HepG2 (cell line): Measurements from ENCODE around the gene BCL6B. TPM values are rescaled to one million over a fixed set of nuclear protein-coding genes. Genes with fewer than 3 reads are reported as not detected.

Experiments
- AGO1 ChIP-seq: fragments of 200-400 bp; formaldehyde crosslinking; IDR thresholded peaks from 2 replicates; pipeline ENCODE4 v1.6.1; 2017; ENCODE audit warnings: mild to moderate bottlenecking, low read depth, low read length, moderate library complexity; ENCODE audit not compliant: poor library complexity, severe bottlenecking
- ARHGAP35 ChIP-seq: sonication (generic); formaldehyde crosslinking; IDR thresholded peaks from 2 replicates; pipeline ENCODE4 v1.9.0; 2022; ENCODE audit warnings: mild to moderate bottlenecking, inconsistent platforms, moderate library complexity, missing genetic modification reagents, borderline replicate concordance
- ATF7-NPFF ChIP-seq: sonication (generic); formaldehyde crosslinking; IDR thresholded peaks from 2 replicates; pipeline ENCODE4 v1.8.1; 2023; ENCODE audit warnings: mild to moderate bottlenecking, low read depth, missing genetic modification reagents, moderate library complexity
- CAMTA2 ChIP-seq: sonication (generic); formaldehyde crosslinking; IDR thresholded peaks from 2 replicates; pipeline ENCODE4 v1.4.0; 2020; ENCODE audit warnings: mild to moderate bottlenecking, missing genetic modification reagents, borderline replicate concordance
- CEBPG ChIP-seq: IDR thresholded peaks from 2 replicates; pipeline ENCODE4 v1.6.1; 2016
- NFATC3 ChIP-seq: sonication (generic); formaldehyde crosslinking; IDR thresholded peaks from 2 replicates; pipeline ENCODE4 v1.5.1; 2020; ENCODE audit warnings: mild to moderate bottlenecking, missing genetic modification reagents
- PHF21A ChIP-seq: sonication (generic); formaldehyde crosslinking; IDR thresholded peaks from 2 replicates; pipeline ENCODE4 v1.5.0; 2020; ENCODE audit warnings: mild to moderate bottlenecking, missing genetic modification reagents
- SRSF4 ChIP-seq: fragments of 200-400 bp; formaldehyde crosslinking; IDR thresholded peaks from one replicate; pipeline ENCODE4 v1.6.1; 2018; ENCODE audit warnings: mild to moderate bottlenecking, low read depth, low read length, moderate library complexity; ENCODE audit not compliant: poor library complexity, severe bottlenecking
- ZFP62 ChIP-seq: sonication (generic); formaldehyde crosslinking; IDR thresholded peaks from 2 replicates; pipeline ENCODE4 v1.4.0; 2020; ENCODE audit warnings: missing genetic modification reagents
- ZNF138 ChIP-seq: sonication (generic); formaldehyde crosslinking; IDR thresholded peaks from 2 replicates; pipeline ENCODE4 v1.5.0; 2020; ENCODE audit warnings: mild to moderate bottlenecking, low read depth, missing genetic modification reagents
- ZNF766 ChIP-seq: sonication (generic); formaldehyde crosslinking; IDR thresholded peaks from 2 replicates; pipeline ENCODE4 v1.5.0; 2020; ENCODE audit warnings: missing genetic modification reagents, borderline replicate concordance
- ZNF879 ChIP-seq: sonication (generic); formaldehyde crosslinking; IDR thresholded peaks from 2 replicates; pipeline ENCODE4 v1.8.1; 2023; ENCODE audit warnings: missing genetic modification reagents
- polyA plus RNA-seq, 8 experiments: library from polyadenylated mRNA; depleted of rRNA in 3 of 8; stranded (reverse) in 7 of 8; unstranded in 1 of 8; fragments of >200 nt; fragmentation: Illumina TruSeq in 4 of 8; extraction: Trizol in 4 of 8; gene quantifications; 2 replicates each; pipeline versions ENCODE4 v1.2.1 to v1.2.3, GENCODE V29; 2011 to 2016; ENCODE audit warnings: low read depth in 4 of 8, missing spikeins in 1 of 8, mixed read lengths in 1 of 8; ENCODE audit not compliant: insufficient read depth in 1 of 8
- total RNA-seq, 5 experiments: library from RNA; depleted of rRNA; stranded (reverse); fragments of >200 nt; fragmentation: Illumina TruSeq; extraction: Trizol; gene quantifications; 2 replicates each; pipeline ENCODE4 v1.2.3, GENCODE V29; 2016; ENCODE audit warnings: low read depth in 1 of 5
- TF ChIP-seq, protein P1 (sequence below): sonication (generic); formaldehyde crosslinking; IDR thresholded peaks from 2 replicates; pipeline ENCODE4 v1.5.1; 2020; ENCODE audit warnings: missing genetic modification reagents, mild to moderate bottlenecking, borderline replicate concordance
- TF ChIP-seq, protein P2 (sequence below): sonication (generic); formaldehyde crosslinking; IDR thresholded peaks from 2 replicates; pipeline ENCODE4 v1.4.0; 2020; ENCODE audit warnings: mild to moderate bottlenecking, missing genetic modification reagents
- TF ChIP-seq, protein P3 (sequence below): sonication (generic); formaldehyde crosslinking; IDR thresholded peaks from 2 replicates; pipeline ENCODE4 v1.5.0; 2020; ENCODE audit warnings: mild to moderate bottlenecking, missing genetic modification reagents, borderline replicate concordance
- TF ChIP-seq, protein P4 (sequence below): IDR thresholded peaks from 2 replicates; pipeline ENCODE4 v1.6.1; 2012; ENCODE audit warnings: low read length, improper control_type of control experiment
- TF ChIP-seq, protein P5 (sequence below): sonication (generic); formaldehyde crosslinking; IDR thresholded peaks from 2 replicates; pipeline ENCODE4 v1.4.0; 2020; ENCODE audit warnings: missing genetic modification reagents

Gene BCL6B
- total and polyA plus RNA-seq, 2 of the 13 experiments (the other 11 are each of a cell fraction or from before 2014, with no cell fraction given): not detected

DNA sequence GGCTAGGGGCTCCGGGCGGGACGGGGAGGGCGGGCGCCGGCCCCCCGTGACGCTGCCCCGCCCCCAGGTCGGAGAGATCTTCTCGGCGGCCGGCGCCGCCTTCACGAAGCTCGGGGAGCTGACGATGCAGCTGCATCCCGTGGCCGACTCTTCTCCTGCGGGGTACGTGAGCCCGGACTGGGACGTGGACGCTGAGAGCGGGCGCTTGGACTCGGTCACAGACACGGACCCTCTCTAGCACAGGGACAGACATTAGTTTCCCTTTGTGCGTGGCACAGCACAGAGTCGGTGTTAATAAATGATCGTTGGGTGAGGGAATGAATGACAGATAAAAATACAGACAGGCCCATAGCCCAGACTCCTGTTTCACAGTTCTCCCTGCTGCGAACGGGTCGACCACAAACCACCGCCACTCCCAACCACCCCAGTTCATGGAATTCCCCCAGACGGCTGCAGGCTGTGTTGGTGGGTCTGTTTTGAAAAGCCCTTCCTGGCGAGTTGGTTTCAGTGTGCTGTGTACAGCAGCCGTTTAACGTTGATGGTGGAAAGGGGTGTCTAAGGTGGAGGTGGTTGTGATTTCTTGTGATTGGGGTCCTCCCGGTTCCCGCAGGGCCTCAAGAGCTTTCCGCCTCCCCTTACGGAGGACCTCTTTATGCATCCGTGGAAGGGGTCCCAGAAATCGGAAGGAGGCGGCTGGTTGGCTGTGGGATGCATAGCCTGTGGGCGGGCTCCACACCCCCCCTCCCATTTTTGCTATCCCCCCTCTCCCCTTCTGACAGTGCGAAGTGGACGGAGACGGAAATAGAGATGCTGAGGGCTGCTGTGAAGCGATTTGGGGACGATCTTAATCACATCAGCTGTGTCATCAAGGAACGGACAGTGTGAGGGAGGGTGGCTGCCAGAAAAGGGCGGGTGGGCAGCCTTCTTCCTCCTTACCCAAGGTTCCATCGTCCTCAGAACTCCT is 7.6 kb upstream of the BCL6B start (continued):
- TF ChIP-seq, protein P1, sequence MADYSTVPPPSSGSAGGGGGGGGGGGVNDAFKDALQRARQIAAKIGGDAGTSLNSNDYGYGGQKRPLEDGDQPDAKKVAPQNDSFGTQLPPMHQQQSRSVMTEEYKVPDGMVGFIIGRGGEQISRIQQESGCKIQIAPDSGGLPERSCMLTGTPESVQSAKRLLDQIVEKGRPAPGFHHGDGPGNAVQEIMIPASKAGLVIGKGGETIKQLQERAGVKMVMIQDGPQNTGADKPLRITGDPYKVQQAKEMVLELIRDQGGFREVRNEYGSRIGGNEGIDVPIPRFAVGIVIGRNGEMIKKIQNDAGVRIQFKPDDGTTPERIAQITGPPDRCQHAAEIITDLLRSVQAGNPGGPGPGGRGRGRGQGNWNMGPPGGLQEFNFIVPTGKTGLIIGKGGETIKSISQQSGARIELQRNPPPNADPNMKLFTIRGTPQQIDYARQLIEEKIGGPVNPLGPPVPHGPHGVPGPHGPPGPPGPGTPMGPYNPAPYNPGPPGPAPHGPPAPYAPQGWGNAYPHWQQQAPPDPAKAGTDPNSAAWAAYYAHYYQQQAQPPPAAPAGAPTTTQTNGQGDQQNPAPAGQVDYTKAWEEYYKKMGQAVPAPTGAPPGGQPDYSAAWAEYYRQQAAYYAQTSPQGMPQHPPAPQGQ (CRISPR knock-in tag): no peak
- TF ChIP-seq SRSF4 (no peak), ATF7-NPFF (CRISPR knock-in tag) (no peak), NFATC3 (CRISPR knock-in tag) (no peak), AGO1 (peak; percentile 14), CEBPG (CRISPR knock-in tag) (no peak), ZFP62 (CRISPR knock-in tag) (no peak), ZNF766 (CRISPR knock-in tag) (no peak), CAMTA2 (CRISPR knock-in tag) (0 out of 2 replicates have a peak, but pooled peaks have one; percentile 25), ZNF138 (0 out of 2 replicates have a peak, but pooled peaks have one; percentile 10), ZNF879 (no peak), ARHGAP35 (no peak), PHF21A (no peak)
- TF ChIP-seq, protein P2, sequence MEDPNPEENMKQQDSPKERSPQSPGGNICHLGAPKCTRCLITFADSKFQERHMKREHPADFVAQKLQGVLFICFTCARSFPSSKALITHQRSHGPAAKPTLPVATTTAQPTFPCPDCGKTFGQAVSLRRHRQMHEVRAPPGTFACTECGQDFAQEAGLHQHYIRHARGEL: no peak
- TF ChIP-seq, protein P3, sequence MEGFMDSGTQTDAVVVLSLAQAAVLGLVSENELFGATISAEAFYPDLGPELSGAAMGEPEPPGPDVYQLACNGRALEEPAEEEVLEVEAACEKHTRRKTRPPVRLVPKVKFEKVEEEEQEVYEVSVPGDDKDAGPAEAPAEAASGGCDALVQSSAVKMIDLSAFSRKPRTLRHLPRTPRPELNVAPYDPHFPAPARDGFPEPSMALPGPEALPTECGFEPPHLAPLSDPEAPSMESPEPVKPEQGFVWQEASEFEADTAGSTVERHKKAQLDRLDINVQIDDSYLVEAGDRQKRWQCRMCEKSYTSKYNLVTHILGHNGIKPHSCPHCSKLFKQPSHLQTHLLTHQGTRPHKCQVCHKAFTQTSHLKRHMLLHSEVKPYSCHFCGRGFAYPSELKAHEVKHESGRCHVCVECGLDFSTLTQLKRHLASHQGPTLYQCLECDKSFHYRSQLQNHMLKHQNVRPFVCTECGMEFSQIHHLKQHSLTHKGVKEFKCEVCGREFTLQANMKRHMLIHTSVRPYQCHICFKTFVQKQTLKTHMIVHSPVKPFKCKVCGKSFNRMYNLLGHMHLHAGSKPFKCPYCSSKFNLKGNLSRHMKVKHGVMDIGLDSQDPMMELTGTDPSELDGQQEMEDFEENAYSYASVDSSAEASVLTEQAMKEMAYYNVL (CRISPR knock-in tag): 0 out of 2 replicates have a peak, but pooled peaks have one; percentile 9
- TF ChIP-seq, protein P4, sequence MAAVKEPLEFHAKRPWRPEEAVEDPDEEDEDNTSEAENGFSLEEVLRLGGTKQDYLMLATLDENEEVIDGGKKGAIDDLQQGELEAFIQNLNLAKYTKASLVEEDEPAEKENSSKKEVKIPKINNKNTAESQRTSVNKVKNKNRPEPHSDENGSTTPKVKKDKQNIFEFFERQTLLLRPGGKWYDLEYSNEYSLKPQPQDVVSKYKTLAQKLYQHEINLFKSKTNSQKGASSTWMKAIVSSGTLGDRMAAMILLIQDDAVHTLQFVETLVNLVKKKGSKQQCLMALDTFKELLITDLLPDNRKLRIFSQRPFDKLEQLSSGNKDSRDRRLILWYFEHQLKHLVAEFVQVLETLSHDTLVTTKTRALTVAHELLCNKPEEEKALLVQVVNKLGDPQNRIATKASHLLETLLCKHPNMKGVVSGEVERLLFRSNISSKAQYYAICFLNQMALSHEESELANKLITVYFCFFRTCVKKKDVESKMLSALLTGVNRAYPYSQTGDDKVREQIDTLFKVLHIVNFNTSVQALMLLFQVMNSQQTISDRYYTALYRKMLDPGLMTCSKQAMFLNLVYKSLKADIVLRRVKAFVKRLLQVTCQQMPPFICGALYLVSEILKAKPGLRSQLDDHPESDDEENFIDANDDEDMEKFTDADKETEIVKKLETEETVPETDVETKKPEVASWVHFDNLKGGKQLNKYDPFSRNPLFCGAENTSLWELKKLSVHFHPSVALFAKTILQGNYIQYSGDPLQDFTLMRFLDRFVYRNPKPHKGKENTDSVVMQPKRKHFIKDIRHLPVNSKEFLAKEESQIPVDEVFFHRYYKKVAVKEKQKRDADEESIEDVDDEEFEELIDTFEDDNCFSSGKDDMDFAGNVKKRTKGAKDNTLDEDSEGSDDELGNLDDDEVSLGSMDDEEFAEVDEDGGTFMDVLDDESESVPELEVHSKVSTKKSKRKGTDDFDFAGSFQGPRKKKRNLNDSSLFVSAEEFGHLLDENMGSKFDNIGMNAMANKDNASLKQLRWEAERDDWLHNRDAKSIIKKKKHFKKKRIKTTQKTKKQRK: no peak
- TF ChIP-seq, protein P5, sequence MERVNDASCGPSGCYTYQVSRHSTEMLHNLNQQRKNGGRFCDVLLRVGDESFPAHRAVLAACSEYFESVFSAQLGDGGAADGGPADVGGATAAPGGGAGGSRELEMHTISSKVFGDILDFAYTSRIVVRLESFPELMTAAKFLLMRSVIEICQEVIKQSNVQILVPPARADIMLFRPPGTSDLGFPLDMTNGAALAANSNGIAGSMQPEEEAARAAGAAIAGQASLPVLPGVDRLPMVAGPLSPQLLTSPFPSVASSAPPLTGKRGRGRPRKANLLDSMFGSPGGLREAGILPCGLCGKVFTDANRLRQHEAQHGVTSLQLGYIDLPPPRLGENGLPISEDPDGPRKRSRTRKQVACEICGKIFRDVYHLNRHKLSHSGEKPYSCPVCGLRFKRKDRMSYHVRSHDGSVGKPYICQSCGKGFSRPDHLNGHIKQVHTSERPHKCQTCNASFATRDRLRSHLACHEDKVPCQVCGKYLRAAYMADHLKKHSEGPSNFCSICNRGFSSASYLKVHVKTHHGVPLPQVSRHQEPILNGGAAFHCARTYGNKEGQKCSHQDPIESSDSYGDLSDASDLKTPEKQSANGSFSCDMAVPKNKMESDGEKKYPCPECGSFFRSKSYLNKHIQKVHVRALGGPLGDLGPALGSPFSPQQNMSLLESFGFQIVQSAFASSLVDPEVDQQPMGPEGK (CRISPR knock-in tag): no peak
